Loucy (cell line): ENCODE data around the gene GALNT18.

Experiments used
- EZH2phosphoT487 ChIP-seq: fragments of 200-600 bp; IDR thresholded peaks from 2 replicates; pipeline ENCODE4 v1.6.1; 2018; ENCODE audit warnings: antibody characterized with exemption, mild to moderate bottlenecking, moderate library complexity, borderline replicate concordance
- TF ChIP-seq, protein P1 (sequence below): fragments of 200-600 bp; sonication (generic); conservative IDR thresholded peaks from 2 replicates; pipeline ENCODE4 v1.5.1; 2014; ENCODE audit warnings: mild to moderate bottlenecking, antibody characterized with exemption, low read length

DNA sequence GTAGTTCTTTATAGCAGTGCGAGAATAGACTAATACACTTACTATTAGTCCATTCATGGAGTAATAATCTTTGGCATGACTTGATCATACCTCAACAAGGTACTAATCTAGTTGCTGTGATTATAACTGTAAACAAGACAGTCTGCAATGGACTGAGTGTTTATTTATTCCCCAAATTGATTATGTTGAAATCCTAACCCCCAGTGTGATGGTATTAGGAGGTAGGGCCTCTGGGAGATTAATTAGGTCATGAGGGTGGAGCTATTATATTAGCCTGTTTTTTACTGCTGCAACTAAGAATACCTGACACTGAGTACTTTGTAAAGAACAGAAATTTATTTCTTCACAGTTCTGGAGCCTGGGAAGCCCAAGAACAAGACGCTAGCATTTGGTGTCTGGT is 237.8 kb downstream of the GALNT18 start:
- TF ChIP-seq, protein P1, sequence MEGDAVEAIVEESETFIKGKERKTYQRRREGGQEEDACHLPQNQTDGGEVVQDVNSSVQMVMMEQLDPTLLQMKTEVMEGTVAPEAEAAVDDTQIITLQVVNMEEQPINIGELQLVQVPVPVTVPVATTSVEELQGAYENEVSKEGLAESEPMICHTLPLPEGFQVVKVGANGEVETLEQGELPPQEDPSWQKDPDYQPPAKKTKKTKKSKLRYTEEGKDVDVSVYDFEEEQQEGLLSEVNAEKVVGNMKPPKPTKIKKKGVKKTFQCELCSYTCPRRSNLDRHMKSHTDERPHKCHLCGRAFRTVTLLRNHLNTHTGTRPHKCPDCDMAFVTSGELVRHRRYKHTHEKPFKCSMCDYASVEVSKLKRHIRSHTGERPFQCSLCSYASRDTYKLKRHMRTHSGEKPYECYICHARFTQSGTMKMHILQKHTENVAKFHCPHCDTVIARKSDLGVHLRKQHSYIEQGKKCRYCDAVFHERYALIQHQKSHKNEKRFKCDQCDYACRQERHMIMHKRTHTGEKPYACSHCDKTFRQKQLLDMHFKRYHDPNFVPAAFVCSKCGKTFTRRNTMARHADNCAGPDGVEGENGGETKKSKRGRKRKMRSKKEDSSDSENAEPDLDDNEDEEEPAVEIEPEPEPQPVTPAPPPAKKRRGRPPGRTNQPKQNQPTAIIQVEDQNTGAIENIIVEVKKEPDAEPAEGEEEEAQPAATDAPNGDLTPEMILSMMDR, result no peak
- TF ChIP-seq EZH2phosphoT487, result no peak
